Measurements from ENCODE around the gene NRXN3.

Gene NRXN3

GRCh38 chr14:78666336-78667056 lies 496.3 kb downstream of the NRXN3 start:
- Histone ChIP-seq H3K4me3 (no peak overlapping the region), H3K27ac (no peak overlapping the region)

GRCh38 chr14:78667141-78667540 lies 497.0 kb downstream of the NRXN3 start:
- H3K4me3 ChIP-seq, result no peak overlapping the region
- no peak overlapping the region for H3K27ac ChIP-seq

DNA sequence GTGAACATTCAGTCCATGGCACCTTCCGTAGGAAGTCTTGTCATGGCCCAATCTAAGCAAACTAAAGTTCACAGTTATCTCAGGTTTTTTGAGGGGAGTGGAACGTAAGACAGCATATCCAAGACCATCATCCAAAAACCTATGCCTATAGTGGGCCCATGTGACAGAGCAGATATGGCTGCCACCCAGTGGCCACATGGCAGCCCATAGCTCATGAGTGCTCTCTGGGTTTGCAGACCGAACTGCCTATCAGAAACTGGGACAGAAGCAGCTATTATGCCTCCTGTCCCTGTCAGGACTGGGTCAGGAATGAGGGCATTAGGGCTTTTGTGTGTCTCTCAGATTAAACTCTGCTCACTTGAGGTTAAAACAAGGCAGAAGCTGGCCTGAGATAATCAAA lies 503.7 kb downstream of the NRXN3 start:
- H3K27ac ChIP-seq, result no peak overlapping the region
- no peak overlapping the region for H3K4me3 ChIP-seq

DNA sequence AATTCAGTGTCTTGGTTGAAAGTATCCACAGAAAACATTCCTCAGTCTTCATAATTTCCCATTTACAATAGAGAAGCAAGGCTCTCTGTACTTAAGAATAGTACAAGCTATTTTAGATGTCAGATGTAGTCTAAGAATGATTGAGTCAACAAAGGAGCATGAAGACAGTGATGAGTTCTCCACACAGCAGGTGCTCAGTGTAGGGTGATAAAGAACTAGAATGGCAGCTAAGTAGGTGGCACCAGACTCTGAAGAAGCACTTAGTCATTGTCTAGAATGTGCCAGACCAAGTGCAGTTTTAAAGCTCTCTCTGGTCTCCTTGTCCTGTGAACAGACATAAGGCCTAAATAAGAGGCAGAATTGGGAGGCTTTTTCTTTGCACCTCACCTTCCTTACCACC lies 504.6 kb downstream of the NRXN3 start:
- H3K4me3 ChIP-seq, result no peak overlapping the region

DNA sequence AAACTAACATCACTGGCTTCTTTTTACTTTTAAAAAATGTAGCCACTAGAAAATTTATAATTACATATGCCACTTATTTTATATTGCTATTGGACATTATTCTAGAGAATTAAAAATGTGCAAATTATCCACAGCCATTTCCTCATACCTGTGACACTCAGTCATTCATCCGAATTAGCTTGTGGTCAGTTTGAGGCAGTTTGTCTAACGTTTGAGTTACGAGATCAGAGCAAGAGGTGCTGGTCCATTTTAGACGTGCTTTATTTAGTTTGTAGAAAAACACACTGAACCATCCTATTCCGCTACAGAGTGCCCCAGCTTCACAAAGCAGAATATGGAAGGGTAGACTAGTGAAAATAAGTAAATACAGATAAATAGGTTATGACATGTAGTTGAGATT lies 513.0 kb downstream of the NRXN3 start:
- no peak overlapping the region for H3K4me3 ChIP-seq
- no peak overlapping the region for H3K27ac ChIP-seq

More for the DNA sequence above, 504.6 kb downstream of the NRXN3 start:
- H3K27ac ChIP-seq, result no peak overlapping the region

DNA sequence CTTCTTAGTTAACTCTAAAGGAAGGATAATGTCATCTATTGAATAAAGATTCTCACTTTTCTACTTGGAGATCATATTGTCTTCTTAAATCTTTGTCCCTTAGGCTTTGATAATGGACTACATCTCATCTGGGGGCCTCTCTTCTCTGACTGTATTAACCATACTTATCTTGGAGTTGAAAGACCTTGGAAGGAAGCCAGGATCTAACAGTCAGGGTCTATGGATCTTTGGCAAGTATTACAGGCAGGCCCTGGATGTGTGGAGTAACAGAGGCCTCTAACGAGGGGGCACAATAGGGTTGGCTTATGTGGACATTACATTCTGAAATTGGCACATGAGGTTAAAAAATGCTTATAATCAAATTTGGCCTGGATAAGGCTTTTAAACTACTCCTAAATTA lies 513.8 kb downstream of the NRXN3 start:
- Histone ChIP-seq H3K4me3 (no peak overlapping the region), H3K27ac (no peak overlapping the region)

GRCh38 chr14:78688503-78688902 lies 518.3 kb downstream of the NRXN3 start:
- Histone ChIP-seq H3K27ac (no peak overlapping the region), H3K4me3 (no peak overlapping the region)

DNA sequence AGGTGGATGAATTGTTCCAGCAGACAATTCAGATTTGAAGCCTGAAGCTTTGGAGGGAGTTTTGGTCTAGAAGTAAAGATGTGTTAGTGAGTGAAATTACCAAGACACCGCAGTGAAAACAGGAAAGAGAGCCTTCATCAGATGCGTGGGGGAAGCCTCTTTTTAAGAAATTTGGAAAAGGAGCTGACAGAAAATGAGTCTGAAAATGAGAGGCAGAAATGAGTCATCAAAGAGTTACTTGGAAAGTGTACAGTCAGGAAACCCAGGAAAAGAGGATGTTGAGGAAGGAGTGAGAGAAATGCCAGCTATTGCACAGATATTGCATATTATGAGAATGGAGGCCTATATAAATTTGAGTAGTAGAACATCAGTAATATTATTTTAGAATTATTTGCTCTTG lies 520.7 kb downstream of the NRXN3 start:
- Histone ChIP-seq H3K27ac (no peak overlapping the region), H3K4me3 (no peak overlapping the region)

- H3K27ac ChIP-seq, result no peak overlapping the region
Measured at GRCh38 chr14:78697341-78697740, 527.2 kb downstream of the NRXN3 start.

GRCh38 chr14:78698991-78699390 lies 528.8 kb downstream of the NRXN3 start:
- H3K4me3 ChIP-seq, result no peak overlapping the region
- no peak overlapping the region for H3K27ac ChIP-seq

More at GRCh38 chr14:78697341-78697740, 527.2 kb downstream of the NRXN3 start:
- no peak overlapping the region for H3K4me3 ChIP-seq

- Histone ChIP-seq H3K4me3 (no peak overlapping the region), H3K27ac (no peak overlapping the region)
Measured at GRCh38 chr14:78700236-78700635, 530.1 kb downstream of the NRXN3 start.

DNA sequence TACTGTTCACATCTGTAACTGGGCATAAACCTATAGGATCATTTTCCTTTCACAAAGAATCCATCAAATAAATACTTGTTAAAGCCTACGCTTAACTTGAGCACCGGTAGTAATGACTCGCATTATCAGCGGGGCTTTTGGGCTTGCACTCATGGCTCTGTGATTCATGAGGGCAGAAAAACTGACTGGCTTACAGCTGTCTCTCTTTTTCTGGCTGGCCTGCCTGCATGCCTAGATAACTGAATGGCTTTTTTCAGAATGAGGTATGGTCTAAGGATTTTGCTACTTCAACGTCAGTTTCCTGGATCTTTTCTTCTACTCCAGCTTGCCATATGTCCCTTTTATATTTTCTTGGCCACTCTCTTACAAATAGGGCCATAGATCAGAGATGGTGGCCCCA lies 531.1 kb downstream of the NRXN3 start:
- H3K27ac ChIP-seq, result no peak overlapping the region
- no peak overlapping the region for H3K4me3 ChIP-seq

GRCh38 chr14:78704965-78705364 lies 534.8 kb downstream of the NRXN3 start:
- Histone ChIP-seq H3K4me3 (no peak overlapping the region), H3K27ac (no peak overlapping the region)

- H3K4me3 ChIP-seq, result no peak overlapping the region
- H3K27ac ChIP-seq, result no peak overlapping the region
Measured at GRCh38 chr14:78705989-78706388, 535.8 kb downstream of the NRXN3 start.

GRCh38 chr14:78709795-78710557 lies 539.8 kb downstream of the NRXN3 start:
- no peak overlapping the region for H3K27ac ChIP-seq

DNA sequence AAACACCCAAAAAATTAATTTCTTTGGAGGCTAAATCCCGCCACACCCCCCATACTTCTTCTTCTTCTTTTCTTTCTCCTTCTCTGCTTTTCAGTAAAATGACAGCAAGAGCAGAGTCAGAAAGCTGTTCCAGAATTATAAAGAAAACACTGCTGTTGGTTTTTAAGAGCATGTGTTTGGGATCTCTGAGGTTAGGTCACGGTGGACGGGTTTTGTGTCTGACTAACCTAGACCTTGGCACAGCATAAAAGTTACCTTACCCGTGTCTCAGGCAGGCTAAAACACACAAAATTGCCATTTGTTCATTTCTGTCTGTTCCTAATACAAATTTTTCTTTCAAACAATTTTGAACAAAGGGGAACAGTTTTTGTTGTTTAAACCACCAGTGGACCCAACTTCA lies 540.8 kb downstream of the NRXN3 start:
- Histone ChIP-seq H3K4me3 (no peak overlapping the region), H3K27ac (no peak overlapping the region)

More at GRCh38 chr14:78709795-78710557, 539.8 kb downstream of the NRXN3 start:
- H3K4me3 ChIP-seq, result no peak overlapping the region

DNA sequence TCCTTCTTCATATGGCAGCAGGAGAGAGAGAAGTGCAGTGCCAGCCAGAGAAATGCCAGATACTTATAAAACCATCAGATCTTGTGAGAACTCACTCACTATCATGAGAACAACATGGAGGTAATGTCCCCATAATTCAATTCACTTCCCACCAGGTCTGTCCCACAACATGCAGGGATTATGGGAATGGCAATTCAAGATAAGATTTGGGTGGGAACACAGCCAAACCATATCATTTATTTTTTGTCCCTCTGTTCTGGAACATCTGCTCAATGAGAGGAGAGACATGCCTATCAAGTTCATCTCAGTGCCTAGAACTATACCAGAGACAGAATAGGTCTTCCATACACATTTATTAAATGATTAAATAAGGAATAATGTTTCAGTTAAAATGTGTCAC lies 543.5 kb downstream of the NRXN3 start:
- H3K4me3 ChIP-seq, result no peak overlapping the region

GRCh38 chr14:78714711-78715110 lies 544.5 kb downstream of the NRXN3 start:
- Histone ChIP-seq H3K4me3 (no peak overlapping the region), H3K27ac (no peak overlapping the region)

More for the DNA sequence above, 543.5 kb downstream of the NRXN3 start:
- no peak overlapping the region for H3K27ac ChIP-seq

DNA sequence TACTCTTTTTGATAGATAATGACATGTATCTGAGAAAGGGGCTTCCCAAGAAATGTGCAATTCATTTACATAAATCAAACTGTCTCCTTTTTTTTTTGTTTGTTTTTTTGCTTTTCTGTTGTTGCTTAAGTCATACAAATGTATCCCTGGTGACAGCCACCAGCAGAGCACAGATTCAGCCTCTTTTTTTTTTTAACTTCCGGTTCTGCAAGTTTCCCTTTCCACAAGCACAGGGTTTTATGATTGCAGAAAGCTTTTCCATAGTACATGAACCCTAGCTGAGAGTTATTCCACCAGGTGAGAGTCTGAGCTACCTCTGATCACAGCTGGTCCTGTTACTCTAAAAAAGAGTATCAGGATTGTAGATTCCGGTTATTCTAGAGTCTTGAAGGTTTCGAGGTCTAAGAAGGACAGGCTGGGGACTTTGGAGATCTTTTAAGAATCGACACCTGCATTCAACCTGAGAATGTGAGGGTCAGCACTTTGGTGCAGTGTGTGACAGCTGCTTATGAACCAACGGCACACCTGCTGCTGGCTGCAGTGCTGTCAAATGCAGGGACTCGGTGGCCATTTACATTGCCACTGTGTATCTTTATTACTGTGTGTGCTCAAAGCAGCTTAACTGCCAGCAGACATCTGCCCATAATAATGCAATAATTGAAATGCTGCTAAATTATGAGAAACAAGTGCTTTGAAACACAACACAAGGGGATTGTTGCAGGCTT lies 551.7 kb downstream of the NRXN3 start:
- Histone ChIP-seq H3K4me3 (no peak overlapping the region), H3K27ac (no peak overlapping the region)

- no peak overlapping the region for H3K4me3 ChIP-seq
- no peak overlapping the region for H3K27ac ChIP-seq
Measured at GRCh38 chr14:78725086-78725485, 554.9 kb downstream of the NRXN3 start.

DNA sequence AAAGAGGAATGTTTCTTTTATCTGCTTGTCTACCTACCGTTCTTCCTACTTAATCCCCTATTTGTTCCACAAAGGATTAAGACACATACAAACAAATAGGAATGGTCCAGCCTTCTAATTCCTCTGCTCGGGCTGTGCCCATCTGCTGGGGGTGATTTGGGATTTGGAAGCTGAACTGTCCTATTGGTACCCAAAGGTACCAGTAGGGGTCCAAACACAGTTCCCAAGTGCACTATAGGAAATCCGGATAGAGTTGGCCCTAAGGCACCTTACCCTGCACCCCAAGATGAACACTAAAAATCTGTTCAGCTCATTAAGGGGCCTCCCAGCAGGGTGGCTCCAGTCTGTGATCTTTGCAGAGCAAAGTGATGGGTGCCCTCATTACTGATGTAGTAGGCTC lies 566.9 kb downstream of the NRXN3 start:
- Histone ChIP-seq H3K4me3 (no peak overlapping the region), H3K27ac (no peak overlapping the region)
